ENCODE measurements around the gene SMIM23.
A peak's percentile ranks its signal among the peaks of the same experiment; 100 is the strongest.

SMIM23 gene

DNA sequence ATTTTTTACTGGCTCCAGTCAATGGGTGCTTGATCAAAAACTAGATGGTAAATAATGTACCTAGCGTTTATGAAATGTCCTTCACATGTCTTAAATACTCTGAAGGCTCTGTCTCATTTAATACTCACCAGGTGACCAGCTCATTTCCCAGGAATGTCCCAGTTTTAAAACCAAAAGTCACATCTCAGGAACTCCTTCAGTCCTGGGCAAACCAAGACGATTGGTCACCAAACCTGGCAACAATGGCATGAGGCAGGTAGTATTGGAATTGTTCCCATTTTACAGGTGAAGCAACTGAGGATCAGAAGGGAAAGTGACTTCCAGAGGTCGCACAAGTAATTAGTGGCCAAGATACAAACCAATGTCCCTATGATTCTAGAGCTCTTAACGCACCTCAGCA, 27.7 kb downstream of the SMIM23 start:
- FAIRE-seq (no peak), DNase-seq (ENCODE audit: insufficient read length, low spot score) (no peak)

DNA sequence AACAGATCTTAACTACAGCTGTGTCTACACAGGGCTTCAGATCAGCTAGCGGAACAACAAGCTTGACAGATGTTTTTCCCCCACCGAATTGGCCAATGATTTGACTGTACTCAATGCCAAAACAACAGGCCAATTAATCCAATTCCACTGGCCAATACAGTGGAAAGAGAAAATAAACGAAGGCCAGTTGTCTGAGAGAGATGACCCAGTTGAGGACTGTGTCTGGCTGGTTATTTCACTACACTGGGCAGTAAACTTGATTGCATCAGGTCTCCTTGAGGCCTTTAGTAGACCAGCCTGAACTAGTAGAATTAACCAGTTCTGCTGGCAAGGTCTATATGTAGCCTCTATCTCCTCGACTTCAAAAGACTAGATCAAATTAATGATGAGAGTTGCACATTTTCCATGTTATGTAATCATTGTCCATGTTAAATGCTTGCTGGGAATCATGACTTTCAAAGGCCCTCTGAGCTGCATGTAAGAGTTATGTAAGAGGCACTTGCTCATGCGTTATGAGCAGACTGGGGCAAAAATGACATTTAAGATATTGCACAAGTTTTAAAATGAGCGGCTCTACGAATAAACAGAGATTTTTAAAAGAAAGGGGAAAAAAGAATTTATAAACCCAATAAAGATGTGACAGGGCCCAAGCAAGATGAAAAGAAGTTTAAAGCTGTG, 28.3 kb downstream of the SMIM23 start:
- FAIRE-seq (no peak), DNase-seq (ENCODE audit: insufficient read length, low spot score) (no peak)

DNA sequence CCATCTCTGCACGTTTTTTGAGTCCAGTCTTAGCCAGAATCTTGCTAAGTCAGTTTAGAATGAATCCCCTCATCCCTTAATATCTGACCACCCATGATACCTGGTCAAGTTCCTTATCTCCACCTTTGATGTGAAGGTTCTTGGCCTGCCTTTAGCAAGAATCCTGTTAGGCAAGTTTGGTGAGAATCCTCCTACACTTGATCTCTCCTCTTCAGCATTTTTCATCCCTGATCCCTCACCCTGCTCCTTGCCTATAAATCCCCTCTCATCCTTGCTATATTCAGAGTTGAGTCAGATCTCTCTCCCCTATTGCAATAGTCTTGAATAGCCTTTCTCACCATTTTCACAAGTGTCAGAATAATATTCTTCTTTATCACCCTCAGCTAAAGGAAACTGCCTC, 31.0 kb downstream of the SMIM23 start:
- FAIRE-seq = no peak
- DNase-seq (ENCODE audit: insufficient read length, low spot score) = no peak

DNA sequence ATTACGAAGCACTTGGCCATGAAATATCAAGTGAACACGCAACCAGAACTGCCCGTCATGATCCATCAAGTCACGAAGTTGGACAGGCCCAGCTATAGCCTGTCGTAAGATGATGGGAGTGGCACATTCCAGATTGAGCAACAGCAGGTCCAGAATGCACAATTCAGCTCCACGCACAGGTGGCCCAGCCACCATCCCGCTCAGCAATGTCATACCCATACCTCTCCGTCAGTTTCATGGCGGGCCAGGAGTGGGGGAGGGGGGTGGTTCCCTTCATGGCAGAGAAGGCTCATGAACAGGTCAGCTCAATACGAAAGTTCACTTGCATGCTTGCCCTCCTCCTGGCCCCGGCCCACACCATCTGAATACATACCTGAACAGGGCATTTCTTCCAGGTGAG, 34.9 kb downstream of the SMIM23 start:
- FAIRE-seq = peak; percentile 23
- DNase-seq (ENCODE audit: insufficient read length, low spot score) = no peak

DNA sequence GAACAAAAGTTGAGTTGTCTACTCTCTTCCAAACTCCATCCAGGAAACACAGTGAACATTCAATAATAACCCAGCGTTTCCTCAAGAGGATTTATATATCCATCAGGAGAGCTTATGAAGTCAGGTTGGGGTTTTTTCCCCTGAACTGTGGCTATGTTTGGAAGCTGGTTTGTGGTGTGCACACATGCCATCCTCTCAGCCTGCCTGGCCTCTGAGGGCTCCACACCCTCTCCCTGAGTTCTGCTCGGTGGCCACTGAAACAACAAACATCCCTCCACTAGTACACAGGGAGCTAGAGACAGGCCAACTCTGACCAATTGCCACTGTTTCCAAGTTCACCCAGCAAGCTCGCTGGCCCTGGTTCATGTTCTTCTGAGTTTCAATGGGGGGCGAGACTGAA, 35.7 kb downstream of the SMIM23 start:
- no peak for FAIRE-seq

DNA sequence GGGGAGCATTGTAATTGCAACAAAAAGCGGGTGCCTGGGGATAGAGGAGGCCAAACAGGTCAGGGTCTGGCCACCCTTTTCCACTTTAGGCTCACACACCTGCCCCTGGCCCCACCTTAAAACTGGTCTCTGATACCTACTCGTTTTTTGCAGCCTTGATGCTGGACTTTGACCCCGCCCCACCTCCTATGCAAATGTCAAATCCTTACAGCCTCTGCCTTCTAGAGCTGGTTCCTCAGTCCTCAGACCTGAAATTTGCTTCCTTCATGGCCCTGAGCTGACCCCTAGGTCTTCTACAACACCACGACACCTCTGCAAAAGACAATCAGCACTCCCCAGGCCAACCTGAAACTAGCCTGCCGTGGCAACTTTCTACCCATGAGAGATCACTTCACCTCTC, 37.7 kb downstream of the SMIM23 start:
- no peak for DNase-seq (ENCODE audit: insufficient read length, low spot score)
- no peak for FAIRE-seq

More for the DNA sequence above, 35.7 kb downstream of the SMIM23 start:
- DNase-seq (ENCODE audit: insufficient read length, low spot score) = no peak

DNA sequence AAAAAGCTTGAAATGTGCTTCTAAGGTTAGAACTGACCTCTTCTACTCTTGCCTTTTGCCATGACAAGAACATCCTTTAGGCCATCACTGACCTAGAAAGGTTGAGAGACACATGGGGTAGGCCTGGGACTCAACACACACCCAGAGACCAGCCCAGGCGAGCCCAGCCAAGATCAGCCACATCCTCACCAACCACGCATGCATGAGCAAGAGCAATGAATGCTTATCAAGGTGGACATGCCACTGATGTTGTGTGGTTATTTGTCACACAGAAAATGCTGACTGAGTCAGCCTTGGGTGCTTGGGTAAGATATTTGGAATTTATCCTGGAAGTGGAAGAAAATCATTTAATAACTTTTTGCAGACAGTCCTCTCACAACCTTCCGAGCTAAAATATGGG, 39.4 kb downstream of the SMIM23 start:
- FAIRE-seq (peak; percentile 4), DNase-seq (ENCODE audit: insufficient read length, low spot score) (no peak)

DNA sequence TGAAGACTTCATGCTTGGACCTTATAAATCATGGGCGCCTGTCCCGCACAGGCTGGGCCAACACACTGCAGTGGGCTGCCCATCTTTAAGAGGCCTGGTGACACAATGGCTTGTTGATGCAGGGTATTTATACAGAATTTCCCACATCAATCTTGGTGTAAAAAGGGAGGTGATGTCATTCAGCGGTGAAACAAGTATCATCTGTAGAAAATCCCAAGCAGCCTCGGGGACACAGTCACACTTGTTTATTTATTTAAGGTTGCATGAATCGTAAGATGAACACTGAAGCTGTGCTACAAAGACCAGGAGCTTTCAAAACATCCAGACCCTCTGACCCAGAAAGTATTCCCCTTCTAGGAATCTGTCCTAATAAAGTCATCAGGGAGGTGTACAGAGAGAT, 40.5 kb downstream of the SMIM23 start:
- FAIRE-seq = no peak
- no peak for DNase-seq (ENCODE audit: insufficient read length, low spot score)

DNA sequence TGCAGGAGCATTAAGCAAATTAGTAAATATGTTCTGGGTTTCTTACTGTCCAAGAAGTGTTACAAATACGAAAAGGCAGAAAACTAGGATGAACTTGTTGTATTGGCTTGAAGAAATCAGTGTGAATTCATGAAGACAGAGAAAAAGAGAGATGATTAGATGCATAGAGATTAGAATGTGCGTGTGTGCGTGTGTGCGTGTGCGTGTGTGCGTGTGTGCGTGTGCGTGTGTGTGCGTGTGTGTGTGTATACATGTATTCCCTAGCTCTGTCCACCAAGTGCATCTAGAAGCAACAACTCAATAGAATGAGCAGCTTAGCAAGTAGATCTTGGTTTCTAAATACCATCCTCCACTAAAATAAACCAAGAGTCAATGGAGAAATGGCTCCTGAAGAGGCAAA, 41.5 kb downstream of the SMIM23 start:
- FAIRE-seq = no peak

DNA sequence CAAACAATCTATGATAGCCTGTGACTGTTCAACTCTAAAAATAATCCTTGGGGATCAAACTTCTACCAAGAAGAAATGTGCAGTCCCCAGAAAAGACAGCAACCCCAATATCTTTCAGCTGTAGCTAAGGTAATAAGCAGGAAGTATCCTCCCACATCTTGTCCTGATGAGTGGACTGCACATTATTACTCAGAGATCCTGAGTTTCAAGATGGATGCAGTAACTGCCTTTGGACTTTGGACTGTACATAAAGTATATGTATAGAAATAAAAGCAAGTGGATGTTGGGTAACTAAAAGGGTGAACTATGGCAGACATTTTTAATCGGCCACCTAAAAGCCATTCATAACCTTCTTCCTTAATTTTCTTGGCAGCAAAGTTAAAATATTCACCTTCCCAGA, 45.1 kb downstream of the SMIM23 start:
- no peak for FAIRE-seq
- no peak for DNase-seq (ENCODE audit: insufficient read length, low spot score)

More for the DNA sequence above, 41.5 kb downstream of the SMIM23 start:
- no peak for DNase-seq (ENCODE audit: insufficient read length, low spot score)

DNA sequence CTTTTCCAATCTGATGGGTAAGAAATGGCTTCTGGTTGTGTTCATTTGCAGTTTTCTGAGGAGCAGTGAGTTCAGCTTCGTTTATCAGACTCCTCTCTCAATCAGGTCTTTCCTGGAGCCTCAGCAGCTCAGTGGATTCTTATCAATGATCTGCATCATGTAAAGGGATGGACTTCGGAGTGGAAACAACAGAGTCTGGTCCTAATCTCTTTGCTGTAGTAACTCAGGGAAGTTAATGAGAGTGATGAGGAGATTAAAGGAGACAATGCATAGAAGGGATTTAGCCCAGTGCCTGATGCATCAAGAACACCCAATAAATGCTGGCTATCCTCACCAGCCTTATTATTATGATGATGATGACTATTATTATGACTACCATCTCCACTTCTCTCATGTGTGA, 47.2 kb downstream of the SMIM23 start:
- DNase-seq (ENCODE audit: insufficient read length, low spot score) = no peak
- FAIRE-seq = no peak

DNA sequence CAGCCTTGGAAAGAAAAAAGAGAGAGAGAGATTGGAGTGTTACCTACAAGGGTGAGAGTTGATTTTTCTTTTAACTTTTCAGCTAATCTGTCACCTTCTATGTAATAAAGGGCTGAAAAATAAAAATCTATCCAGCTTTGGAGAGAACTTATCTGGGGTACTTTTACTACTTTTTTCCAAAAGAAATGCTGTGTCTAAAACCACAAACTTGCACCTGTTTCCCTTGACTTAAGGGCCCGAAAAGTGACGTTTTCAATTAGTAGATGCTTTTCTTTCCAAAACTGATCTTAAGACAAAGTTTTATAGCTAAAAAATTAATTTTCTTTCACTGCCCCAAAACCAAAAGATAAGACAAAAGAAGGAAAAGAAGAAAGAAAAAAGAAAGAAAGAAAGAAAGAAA, 48.8 kb downstream of the SMIM23 start:
- DNase-seq (ENCODE audit: insufficient read length, low spot score) = no peak
- no peak for FAIRE-seq

DNA sequence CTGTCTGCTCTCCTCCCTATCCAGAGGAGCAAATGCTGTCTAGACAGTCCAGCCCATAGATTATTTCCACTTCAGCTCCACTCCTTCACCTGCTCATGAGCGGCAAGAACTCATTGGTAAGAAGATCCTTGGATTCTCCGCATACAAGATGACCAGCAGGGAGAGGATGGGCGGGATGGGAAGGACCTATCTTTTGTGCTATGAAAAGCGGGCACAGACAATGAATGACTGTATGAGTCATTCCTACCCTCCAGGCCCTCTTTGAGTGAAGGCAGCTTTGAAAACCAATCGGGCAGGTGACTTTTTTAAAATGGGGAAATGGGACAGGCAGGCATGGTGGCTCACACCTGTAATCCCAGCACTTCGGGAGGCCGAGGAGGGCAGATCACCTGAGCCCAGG, 49.4 kb downstream of the SMIM23 start:
- FAIRE-seq (no peak), DNase-seq (ENCODE audit: insufficient read length, low spot score) (no peak)

DNA sequence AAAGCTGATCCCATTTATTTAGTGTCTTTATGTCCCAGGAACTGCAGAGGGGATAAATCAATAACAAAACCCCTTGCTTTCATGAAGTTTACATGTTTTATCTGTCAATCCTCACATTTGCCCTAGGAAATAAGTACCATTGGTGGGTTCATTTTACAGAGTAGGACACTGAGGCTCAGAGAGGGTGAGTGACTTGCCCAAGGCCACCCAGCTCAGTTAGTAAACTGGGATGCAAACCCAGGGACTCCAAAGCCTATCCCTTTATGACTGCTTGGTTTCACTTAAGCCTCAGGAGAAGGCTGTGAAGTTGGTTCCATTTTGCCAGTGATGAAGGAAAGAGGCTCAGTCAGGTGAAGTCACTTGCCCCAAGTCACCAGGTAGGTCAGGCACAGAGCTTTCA, 51.9 kb downstream of the SMIM23 start:
- FAIRE-seq = no peak
- no peak for DNase-seq (ENCODE audit: insufficient read length, low spot score)

DNA sequence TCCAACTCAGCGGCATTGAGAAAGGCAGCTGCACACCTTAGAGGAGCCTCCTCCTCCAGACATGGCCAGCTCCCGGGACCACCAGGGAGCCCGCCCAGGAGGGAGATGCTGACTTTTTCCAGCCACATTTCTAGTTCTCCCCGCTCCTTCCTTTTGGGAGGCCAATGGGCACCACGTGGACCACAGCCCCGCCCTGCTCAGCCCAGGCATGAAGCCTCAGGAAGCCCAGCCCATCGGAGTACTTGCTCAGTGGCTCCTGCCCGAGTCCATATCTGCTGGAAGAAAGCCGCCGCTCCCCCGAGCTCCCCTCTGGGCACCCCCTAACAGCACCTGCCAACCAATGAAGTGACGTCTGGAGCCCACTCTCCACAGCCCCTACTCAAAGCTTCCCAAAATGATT, 52.4 kb downstream of the SMIM23 start:
- FAIRE-seq (no peak), DNase-seq (ENCODE audit: insufficient read length, low spot score) (no peak)

DNA sequence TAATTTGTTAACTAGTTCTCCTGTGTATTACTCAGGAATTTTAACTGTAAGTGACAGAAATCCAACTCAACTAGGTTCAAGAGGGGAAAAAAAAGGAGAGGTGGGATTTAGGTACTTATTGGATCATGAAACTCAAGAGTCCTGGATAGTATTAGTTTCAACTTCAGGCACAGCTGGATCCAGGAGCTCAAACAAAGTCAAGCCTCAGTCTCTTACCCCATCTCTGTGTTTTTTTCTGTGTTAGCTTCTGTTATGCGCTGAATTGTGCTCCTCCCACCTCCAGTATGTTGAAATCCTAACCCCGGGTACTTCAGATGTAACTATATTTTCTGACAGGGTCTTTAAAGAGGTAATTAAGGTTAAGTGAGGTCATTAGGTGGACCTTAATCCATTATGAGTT, 53.5 kb downstream of the SMIM23 start:
- no peak for FAIRE-seq
- DNase-seq (ENCODE audit: insufficient read length, low spot score) = no peak

DNA sequence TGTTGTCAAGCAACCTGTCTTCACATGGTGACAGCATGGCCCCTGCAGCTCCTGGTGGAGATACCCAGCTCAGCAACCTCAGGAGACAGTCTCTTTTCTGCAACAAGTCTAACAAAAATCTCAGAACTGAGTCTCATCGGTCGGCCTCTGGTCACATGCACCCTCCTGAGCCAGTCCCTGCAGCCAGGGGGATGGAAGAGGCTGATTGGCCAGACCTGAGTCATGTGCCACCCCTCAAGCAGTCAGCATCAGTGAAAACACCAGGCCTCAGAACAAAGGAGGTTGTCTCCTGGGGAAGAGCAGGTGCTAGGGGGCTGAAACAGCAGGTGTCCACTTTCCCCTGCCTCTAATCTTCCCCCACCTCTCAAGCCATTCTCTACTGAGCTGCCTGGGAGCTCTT, 54.4 kb downstream of the SMIM23 start:
- FAIRE-seq (no peak), DNase-seq (ENCODE audit: insufficient read length, low spot score) (no peak)
